GM21737 (cell line): ENCODE measurements around the gene CABLES2.
A peak's percentile ranks its signal among the peaks of the same experiment; 100 is the strongest.
"Not testable (repeated sequence)": the region's sequence is repeated elsewhere in the genome, so short reads cannot be mapped to it uniquely, and the experiment has no call there.

Experiments used
- ATAC-seq: cut with Tn5 transposase; IDR thresholded peaks from one replicate; pipeline ENCODE4 v1.9.1; 2021; ENCODE audit warnings: mild to moderate bottlenecking, moderate library complexity; ENCODE audit not compliant: unreplicated experiment

The CABLES2 gene

GRCh38 chr20:62390317-62391164, 16.5 kb downstream of the CABLES2 start:
- ATAC-seq = no peak

- ATAC-seq = no peak
These were observed 17.4 kb downstream of the CABLES2 start for GRCh38 chr20:62389601-62390087.

- no peak for ATAC-seq
These were observed 18.1 kb downstream of the CABLES2 start for GRCh38 chr20:62388839-62389600.

- no peak for ATAC-seq
These were observed 19.0 kb downstream of the CABLES2 start for GRCh38 chr20:62387933-62388635.

GRCh38 chr20:62387219-62387913, 19.7 kb downstream of the CABLES2 start:
- no peak for ATAC-seq

GRCh38 chr20:62386383-62387218, 20.5 kb downstream of the CABLES2 start, which contains the start of gene RPS21:
TSS of gene RPS21 (plus strand) at chr20:62387103. CDS start at chr20:62387339, 236 bp downstream.
- peak; percentile 68 for ATAC-seq

- ATAC-seq = peak; percentile 55
These were observed 24.5 kb downstream of the CABLES2 start for GRCh38 chr20:62382306-62383198.

GRCh38 chr20:62381842-62382241, 25.2 kb downstream of the CABLES2 start:
- ATAC-seq = no peak

- no peak for ATAC-seq
These were observed 25.8 kb downstream of the CABLES2 start for GRCh38 chr20:62381202-62381797.

- ATAC-seq = no peak
These were observed 28.9 kb downstream of the CABLES2 start for GRCh38 chr20:62378215-62378614.

GRCh38 chr20:62377615-62378178, 29.4 kb downstream of the CABLES2 start:
- ATAC-seq = no peak

GRCh38 chr20:62377064-62377461, 30.0 kb downstream of the CABLES2 start:
- ATAC-seq = no peak

GRCh38 chr20:62376112-62377063, 30.7 kb downstream of the CABLES2 start:
- no peak for ATAC-seq

GRCh38 chr20:62374331-62375152, 32.5 kb downstream of the CABLES2 start:
- no peak for ATAC-seq

GRCh38 chr20:62373631-62374179, 33.4 kb downstream of the CABLES2 start:
- ATAC-seq = not testable (repeated sequence)
